Fibroblast of villous mesenchyme (primary cell): ENCODE data around the gene THSD7B. TPM values are rescaled to one million over a fixed set of nuclear protein-coding genes. Genes with fewer than 3 reads are reported as not detected.
"Not testable (repeated sequence)": the region's sequence is repeated elsewhere in the genome, so short reads cannot be mapped to it uniquely, and the experiment has no call there.

Source experiments
- DNase-seq: peaks from one replicate; pipeline ENCODE4 v3.0.0-alpha.2; 2010; ENCODE audit warnings: low read depth
- H3K4me3 ChIP-seq: 2 replicates; pipeline ENCODE4 v1.5.1; 2011; ENCODE audit warnings: low read depth, mild to moderate bottlenecking, low read length
- CTCF ChIP-seq: IDR thresholded peaks from 2 replicates; pipeline ENCODE4 v1.5.1; 2012; ENCODE audit warnings: low read depth, mild to moderate bottlenecking, low read length; ENCODE audit not compliant: insufficient read depth
- total RNA-seq: library from RNA; depleted of rRNA; stranded (reverse); fragments of >200 nt; gene quantifications from 2 replicates; pipeline ENCODE4 v1.2.3, GENCODE V29; 2012

THSD7B gene
- total RNA-seq, 1 donor = 1.3 TPM

DNA sequence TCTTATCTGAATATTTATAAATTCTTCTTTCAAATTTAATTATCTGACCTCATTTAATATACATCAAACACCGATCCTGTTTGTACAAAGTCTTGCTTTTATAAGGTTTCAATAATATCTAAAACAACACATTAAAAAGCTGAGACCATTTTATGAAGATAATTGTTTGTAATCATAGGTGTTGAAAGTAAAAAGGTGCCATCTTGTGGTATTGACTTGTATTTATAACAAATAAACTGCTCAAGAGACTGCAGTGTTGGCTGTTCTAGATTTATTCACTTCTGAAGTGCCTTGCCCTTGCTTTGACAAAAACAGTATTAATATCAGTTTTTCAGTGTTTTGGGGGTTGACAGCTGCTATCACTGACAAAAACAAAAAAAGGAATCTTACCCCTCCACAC is 912.1 kb downstream of the THSD7B start:
- no peak overlapping the region for H3K4me3 ChIP-seq
- TF ChIP-seq CTCF = no peak
- no peak for DNase-seq

DNA sequence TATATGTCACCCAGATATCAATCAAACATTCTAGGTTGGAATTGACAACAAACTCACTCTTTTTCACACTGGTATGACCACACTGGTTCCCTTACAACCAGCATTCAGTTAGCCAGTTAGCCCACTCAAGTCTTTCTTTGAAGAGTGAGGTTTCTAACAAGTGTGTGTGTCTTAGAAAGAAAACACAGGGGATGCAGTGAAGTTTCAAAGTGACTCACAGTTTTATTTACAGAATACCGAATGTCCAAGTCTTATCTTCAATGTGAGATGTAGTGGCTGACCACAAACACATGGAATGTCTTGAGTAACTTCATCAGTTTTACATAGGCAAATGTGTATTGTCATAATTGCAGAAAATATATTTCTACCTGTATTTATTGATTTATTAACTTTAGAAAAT is 924.2 kb downstream of the THSD7B start:
- H3K4me3 ChIP-seq = no peak overlapping the region
- TF ChIP-seq CTCF = no peak
- DNase-seq = peak; percentile 13

GRCh38 chr2:137693534-137693933 is 928.2 kb downstream of the THSD7B start:
- no peak for TF ChIP-seq CTCF
- H3K4me3 ChIP-seq = no peak overlapping the region
- DNase-seq = no peak

GRCh38 chr2:137696916-137697315 is 931.6 kb downstream of the THSD7B start:
- H3K4me3 ChIP-seq = no peak overlapping the region
- TF ChIP-seq CTCF = no peak
- no peak for DNase-seq

DNA sequence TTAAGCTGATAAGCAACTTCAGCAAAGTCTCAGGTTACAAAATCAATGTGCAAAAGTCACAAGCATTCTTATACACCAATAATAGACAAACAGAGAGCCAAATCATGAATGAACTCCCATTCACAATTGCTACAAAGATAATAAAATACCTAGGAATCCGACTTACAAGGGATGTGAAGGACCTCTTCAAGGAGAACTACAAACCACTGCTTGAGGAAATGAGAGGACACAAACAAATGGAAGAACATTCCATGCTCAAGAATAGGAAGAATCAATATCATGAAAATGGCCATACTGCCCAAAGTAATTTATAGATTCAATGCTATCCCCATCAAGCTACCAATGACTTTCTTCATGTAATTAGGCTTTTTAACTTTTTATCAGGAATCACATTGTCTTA is 934.9 kb downstream of the THSD7B start:
- H3K4me3 ChIP-seq, DNase-seq: not testable (repeated sequence)

DNA sequence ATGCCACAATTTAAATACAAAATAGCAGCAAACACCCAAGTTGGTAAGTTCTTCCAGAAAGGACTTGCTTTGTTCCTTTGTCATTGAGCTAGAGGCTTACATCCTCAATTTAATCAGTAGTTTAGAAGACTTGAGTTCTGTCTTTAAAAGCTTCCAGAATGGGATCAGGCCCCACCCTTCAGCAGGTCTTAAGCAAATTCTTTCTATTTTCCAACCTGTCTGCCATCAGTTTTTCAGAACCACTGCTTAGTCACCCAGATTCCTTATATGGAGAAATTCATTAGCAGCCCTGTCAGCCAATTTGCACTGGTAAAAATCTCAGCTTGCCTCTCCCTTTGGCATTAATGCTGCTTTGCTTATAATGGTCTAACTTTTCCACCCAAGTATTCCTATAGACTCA is 935.3 kb downstream of the THSD7B start:
- DNase-seq = no peak
- TF ChIP-seq CTCF = no peak
- no peak overlapping the region for H3K4me3 ChIP-seq

- no peak for DNase-seq
- no peak for TF ChIP-seq CTCF
- no peak overlapping the region for H3K4me3 ChIP-seq
Observed at GRCh38 chr2:137705296-137705695, 940.0 kb downstream of the THSD7B start.
